H1 (cell line): ENCODE measurements around the gene RIN1. TPM values are rescaled to one million over a fixed set of nuclear protein-coding genes. Genes with fewer than 3 reads are reported as not detected.

Experiments used
- CTCF ChIA-PET: fragments of 300-600 bp; sonication (Branson Sonifier 250); formaldehyde crosslinking; loops from one replicate; lab custom pipeline; 2021; ENCODE audit not compliant: partially characterized antibody; lab: Charles Lee
- POLR2A ChIA-PET: fragments of 300-600 bp; sonication (Branson Sonifier 250); formaldehyde crosslinking; loops from one replicate; lab custom pipeline; 2021; ENCODE audit warnings: inconsistent platforms; ENCODE audit not compliant: partially characterized antibody; lab: Charles Lee
- DNase-seq, 2 experiments: peaks; one replicate each; pipeline versions ENCODE4 v3.0.0 to v3.0.0-alpha.2; 2010 to 2022; ENCODE audit warnings: low spot score in 2 of 2, low read depth in 1 of 2, mixed read lengths in 1 of 2
- FAIRE-seq: peaks from 2 replicates; lab custom pipeline; 2011; peaks lifted over from hg19 to GRCh38; lab: Jason Lieb, UNC
- H2AFZ ChIP-seq: 2 replicates; pipeline ENCODE4 v1.8.1; 2012; ENCODE audit warnings: low read length, inconsistent platforms
- H2AK5ac ChIP-seq: 2 replicates; pipeline ENCODE4 v1.6.1; 2013; ENCODE audit warnings: low read depth, low read length
- H2BK120ac ChIP-seq: replicated peaks from 2 replicates; pipeline ENCODE3; 2013; ENCODE audit warnings: low read depth, low read length, inconsistent platforms
- H2BK12ac ChIP-seq: 2 replicates; pipeline ENCODE4 v1.6.1; 2013; ENCODE audit warnings: low read depth, low read length
- H2BK15ac ChIP-seq: 2 replicates; pipeline ENCODE4 v1.6.1; 2013; ENCODE audit warnings: low read length
- H2BK20ac ChIP-seq: 2 replicates; pipeline ENCODE4 v1.6.1; 2013; ENCODE audit warnings: low read length
- H2BK5ac ChIP-seq: 2 replicates; pipeline ENCODE4 v1.6.1; 2013; ENCODE audit warnings: low read depth, low read length
- H3K14ac ChIP-seq: 2 replicates; pipeline ENCODE4 v1.6.1; 2013; ENCODE audit warnings: inconsistent platforms; ENCODE audit not compliant: insufficient read length
- H3K18ac ChIP-seq: 2 replicates; pipeline ENCODE4 v1.6.1; 2013; ENCODE audit warnings: low read length; ENCODE audit errors: extremely low read depth
- H3K23ac ChIP-seq: 2 replicates; pipeline ENCODE4 v1.6.1; 2013; ENCODE audit warnings: inconsistent platforms; ENCODE audit not compliant: insufficient read length
- H3K23me2 ChIP-seq: 2 replicates; pipeline ENCODE4 v1.6.1; 2013; ENCODE audit warnings: low read depth, low read length
- H3K27ac ChIP-seq: 2 replicates; pipeline ENCODE4 v1.6.1; 2011; ENCODE audit warnings: low read depth, low read length, inconsistent platforms
- H3K27me3 ChIP-seq, 4 experiments: replicated peaks in 1 of 4; 1 replicate in 1 of 4; 2 replicates in 3 of 4; pipeline versions ENCODE4 v1.6.1 to v1.8.1; 2011 to 2013; ENCODE audit warnings: low read length in 3 of 4, mild to moderate bottlenecking in 3 of 4, inconsistent platforms in 2 of 4, mixed read lengths in 2 of 4, moderate library complexity in 1 of 4; ENCODE audit not compliant: control insufficient read depth in 3 of 4, insufficient read depth in 3 of 4; ENCODE audit errors: extremely low read depth in 1 of 4
- H3K36me3 ChIP-seq, 4 experiments: 2 replicates each; pipeline versions ENCODE4 v1.6.1 to v1.8.1; 2011 to 2013; ENCODE audit warnings: mild to moderate bottlenecking in 4 of 4, low read length in 3 of 4, moderate library complexity in 2 of 4, control low read depth in 1 of 4, inconsistent platforms in 1 of 4; ENCODE audit not compliant: insufficient read depth in 4 of 4, control insufficient read depth in 2 of 4
- H3K4ac ChIP-seq: replicated peaks from 2 replicates; pipeline ENCODE3; 2013; ENCODE audit warnings: low read length, low read depth, mixed read lengths, inconsistent platforms; ENCODE audit not compliant: insufficient read length
- H3K4me1 ChIP-seq, 4 experiments: replicated peaks in 1 of 4; 1 replicate in 1 of 4; 2 replicates in 3 of 4; pipeline versions ENCODE4 v1.6.1 to v1.8.1; 2011 to 2013; ENCODE audit warnings: low read length in 3 of 4, inconsistent platforms in 2 of 4, mixed read lengths in 1 of 4; ENCODE audit not compliant: insufficient read depth in 4 of 4, control insufficient read depth in 3 of 4
- H3K4me2 ChIP-seq, 2 experiments: 2 replicates each; pipeline versions ENCODE4 v1.6.1 to v1.8.1; 2011 to 2013; ENCODE audit warnings: low read depth in 2 of 2, low read length in 2 of 2, control low read depth in 1 of 2, inconsistent platforms in 1 of 2, mild to moderate bottlenecking in 1 of 2; ENCODE audit not compliant: insufficient read depth in 1 of 2
- H3K4me3 ChIP-seq, 4 experiments: fragments of 200-600, 300-600 bp in 1 of 4; sonication (generic), shearing (Covaris generic), sonication (Bioruptor Twin) in 1 of 4; 2 replicates each; pipeline versions ENCODE4 v1.5.1 to v1.8.1; 2011 to 2016; ENCODE audit warnings: low read length in 4 of 4, low read depth in 3 of 4, control low read depth in 2 of 4, inconsistent platforms in 2 of 4, mild to moderate bottlenecking in 2 of 4, mixed read lengths in 1 of 4, moderate library complexity in 1 of 4; ENCODE audit not compliant: insufficient read depth in 2 of 4; ENCODE audit errors: extremely low read depth in 1 of 4
- H3K56ac ChIP-seq: replicated peaks from 2 replicates; pipeline ENCODE3; 2013; ENCODE audit warnings: low read depth, mild to moderate bottlenecking, mixed read lengths, low read length, inconsistent platforms; ENCODE audit not compliant: insufficient read length
- H3K79me1 ChIP-seq: 2 replicates; pipeline ENCODE4 v1.6.1; 2013; ENCODE audit warnings: low read depth, low read length, control low read depth
- H3K79me2 ChIP-seq, 2 experiments: 2 replicates each; pipeline versions ENCODE4 v1.6.1 to v1.8.1; 2012 to 2013; ENCODE audit warnings: low read length in 2 of 2, mild to moderate bottlenecking in 2 of 2, inconsistent platforms in 1 of 2; ENCODE audit not compliant: insufficient read depth in 2 of 2, control insufficient read depth in 1 of 2
- H3K9ac ChIP-seq, 4 experiments: replicated peaks in 1 of 4; 1 replicate in 1 of 4; 2 replicates in 3 of 4; pipeline versions ENCODE4 v1.6.1 to v1.8.1; 2011 to 2013; ENCODE audit warnings: low read depth in 3 of 4, low read length in 3 of 4, control low read depth in 2 of 4, mild to moderate bottlenecking in 2 of 4, moderate library complexity in 2 of 4, inconsistent platforms in 1 of 4; ENCODE audit errors: extremely low read depth in 1 of 4
- H3K9me3 ChIP-seq, 2 experiments: 2 replicates each; pipeline versions ENCODE4 v1.6.1 to v1.8.1; 2012 to 2013; ENCODE audit warnings: mild to moderate bottlenecking in 2 of 2, moderate library complexity in 2 of 2, control low read depth in 1 of 2, inconsistent platforms in 1 of 2, low read depth in 1 of 2, low read length in 1 of 2, mixed read lengths in 1 of 2; ENCODE audit not compliant: insufficient read depth in 2 of 2
- H4K20me1 ChIP-seq, 2 experiments: replicated peaks in 1 of 2; 2 replicates each; pipeline versions ENCODE3 to v1.8.1; 2011 to 2013; ENCODE audit warnings: inconsistent platforms in 2 of 2, low read length in 2 of 2, mild to moderate bottlenecking in 1 of 2; ENCODE audit not compliant: insufficient read depth in 2 of 2, control insufficient read depth in 1 of 2
- H4K5ac ChIP-seq: 2 replicates; pipeline ENCODE4 v1.6.1; 2013; ENCODE audit warnings: low read length, low read depth, mixed read lengths, inconsistent platforms; ENCODE audit not compliant: insufficient read length
- H4K8ac ChIP-seq: 2 replicates; pipeline ENCODE4 v1.8.0; 2013; ENCODE audit warnings: mild to moderate bottlenecking, moderate library complexity, low read length, inconsistent platforms; ENCODE audit not compliant: insufficient read depth; ENCODE audit errors: extremely low read depth
- H4K91ac ChIP-seq: replicated peaks from 2 replicates; pipeline ENCODE3; 2013; ENCODE audit warnings: low read length, mixed read lengths, inconsistent platforms; ENCODE audit not compliant: insufficient read length
- BRCA1 ChIP-seq: IDR thresholded peaks from 2 replicates; pipeline ENCODE4 v1.6.1; 2012; ENCODE audit warnings: low read depth, low read length, improper control_type of control experiment
- EZH2 ChIP-seq: fragments of 200-600 bp; sonication (generic); IDR thresholded peaks from 2 replicates; pipeline ENCODE4 v1.7.1; 2012; ENCODE audit warnings: low read depth, mild to moderate bottlenecking, moderate library complexity, low read length, inconsistent platforms; ENCODE audit not compliant: severe bottlenecking
- FOSL1 ChIP-seq: IDR thresholded peaks from 2 replicates; pipeline ENCODE4 v1.6.1; 2011; ENCODE audit warnings: mild to moderate bottlenecking, low read depth, low read length, moderate library complexity; ENCODE audit not compliant: insufficient read depth
- PHF8 ChIP-seq: fragments of 200-600 bp; sonication (generic); conservative IDR thresholded peaks from 2 replicates; pipeline ENCODE4 v1.7.1; 2012; ENCODE audit warnings: low read depth, mild to moderate bottlenecking, inconsistent platforms, low read length, moderate library complexity
- RBBP5 ChIP-seq: IDR thresholded peaks from 2 replicates; pipeline ENCODE4 v1.7.1; 2012; ENCODE audit warnings: low read depth, mild to moderate bottlenecking, inconsistent platforms, low read length, moderate library complexity, borderline replicate concordance
- RFX5 ChIP-seq: IDR thresholded peaks from 2 replicates; pipeline ENCODE4 v1.6.1; 2011; ENCODE audit warnings: low read depth, low read length, improper control_type of control experiment, borderline replicate concordance
- SP2 ChIP-seq: IDR thresholded peaks from 2 replicates; pipeline ENCODE4 v1.6.1; 2012; ENCODE audit warnings: mild to moderate bottlenecking, low read length, inconsistent platforms
- TEAD4 ChIP-seq: IDR thresholded peaks from 2 replicates; pipeline ENCODE4 v1.6.1; 2012; ENCODE audit warnings: low read depth, low read length, inconsistent platforms, mixed read lengths
- WGBS, 2 experiments: shearing (Covaris generic) in 1 of 2; methylation state at CpG; one replicate each; pipeline versions ENCODE4 v1.1.6 to v1.1.7; 2013 to 2015; ENCODE audit warnings: low lambda C conversion rate in 2 of 2, mixed read lengths in 2 of 2, inconsistent platforms in 1 of 2, low coverage in 1 of 2, missing lambda C conversion rate in 1 of 2; ENCODE audit not compliant: insufficient replicate concordance in 2 of 2, insufficient coverage in 1 of 2, insufficient read length in 1 of 2; ENCODE audit errors: extremely low coverage in 1 of 2, missing lambda C conversion rate in 1 of 2; 5-methylcytosine and 5-hydroxymethylcytosine counted together
- polyA plus RNA-seq, 7 experiments: library from polyadenylated mRNA; depleted of rRNA in 3 of 7; stranded (reverse) in 5 of 7; unstranded in 2 of 7; fragments of >200 nt in 5 of 7; fragments of 200-250 nt in 2 of 7; gene quantifications; 1 replicate in 5 of 7; 2 replicates in 1 of 7; 4 replicates in 1 of 7; pipeline versions ENCODE4 v1.2.1 to v1.2.3, GENCODE V29; 2011 to 2013; ENCODE audit warnings: missing spikeins in 2 of 7, mixed read lengths in 2 of 7
- total RNA-seq: library from RNA; stranded (reverse); fragmentation: NEBNext Ultra II Directional; extraction: Animal tissue kit (Norgen Biotek cat#: 25700); gene quantifications from 2 replicates; pipeline ENCODE4 v1.2.1, GENCODE V29; 2021
- TF ChIP-seq, protein P1 (sequence below): IDR thresholded peaks from 2 replicates; pipeline ENCODE4 v1.6.1; 2012; ENCODE audit warnings: inconsistent platforms
- TF ChIP-seq, protein P2 (sequence below), 3 experiments: IDR thresholded peaks; 1 replicate in 2 of 3; 2 replicates in 1 of 3; pipeline versions ENCODE4 v1.5.1 to v1.6.1; 2011; ENCODE audit warnings: low read length in 3 of 3, mild to moderate bottlenecking in 3 of 3, inconsistent platforms in 2 of 3, low read depth in 1 of 3, moderate library complexity in 1 of 3; ENCODE audit not compliant: insufficient read depth in 1 of 3; ENCODE audit errors: control extremely low read depth in 1 of 3

Gene RIN1
- total and polyA plus RNA-seq, 2 of the 8 experiments (the other 6 are each of a cell fraction or from before 2014, with no cell fraction given) = 2.5 to 5.4 TPM

DNA sequence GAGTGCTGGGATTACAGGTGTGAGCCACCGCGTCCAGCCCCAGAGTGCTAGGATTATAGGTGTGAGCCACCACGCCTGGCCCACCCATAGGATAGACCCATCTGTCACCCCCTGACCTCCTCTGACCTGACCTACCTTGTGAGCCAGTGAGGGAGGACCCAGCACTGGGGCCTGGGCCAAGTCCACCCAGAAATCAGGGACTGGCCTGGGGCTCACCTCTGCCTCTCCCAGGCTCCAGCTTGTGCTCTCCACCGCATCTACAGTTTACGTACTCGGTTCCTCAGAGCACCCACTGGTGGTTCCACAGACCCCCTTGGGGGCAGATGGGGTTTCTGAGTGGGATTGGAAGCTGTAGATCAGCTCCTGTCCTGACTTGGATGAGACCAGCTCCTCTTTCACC, 28.9 kb upstream of the RIN1 start:
- Histone ChIP-seq H3K56ac (no peak overlapping the region), H3K9ac (no peak overlapping the region), H3K79me2 (peaks cover 0 to 10% of the 10 kb centered on the region in 2 experiments; a peak in 2 of 4 replicates), H3K4me3 (no peak overlapping the region), H3K23me2 (peaks cover 3% of the 10 kb centered on the region; the same call in 1 of the 2 replicates), H2BK5ac (no peak overlapping the region), H2BK20ac (no peak overlapping the region), H4K91ac (no peak overlapping the region), H2BK120ac (no peak overlapping the region), H3K79me1 (peaks cover 9% of the 10 kb centered on the region; the same call in 1 of the 2 replicates), H4K8ac (no peak overlapping the region), H3K18ac (no peak overlapping the region), H2AK5ac (no peak overlapping the region), H3K9me3 (no peaks in the 10 kb centered on the region), H3K27ac (no peak overlapping the region), H3K27me3 (no peaks in the 10 kb centered on the region), H3K36me3 (peaks cover 26 to 64% (median 61%) of the 10 kb centered on the region in 4 experiments), H3K4ac (no peak overlapping the region), H2BK15ac (no peak overlapping the region), H3K14ac (no peak overlapping the region), H3K23ac (no peak overlapping the region), H2AFZ (no peak overlapping the region), H3K4me2 (no peak overlapping the region), H4K20me1 (peaks cover 11 to 42% of the 10 kb centered on the region in 2 experiments), H4K5ac (no peak overlapping the region), H2BK12ac (no peak overlapping the region), H3K4me1 (peaks cover 0 to 6% (median 6%) of the 10 kb centered on the region in 4 experiments; a peak in 6 of 7 replicates)
- WGBS, 2 experiments = 89% methylated on average over 6 of the region's 6 CpGs; no CpG with 5 or more reads in 1 of the 2 experiments
- TF ChIP-seq, protein P1, sequence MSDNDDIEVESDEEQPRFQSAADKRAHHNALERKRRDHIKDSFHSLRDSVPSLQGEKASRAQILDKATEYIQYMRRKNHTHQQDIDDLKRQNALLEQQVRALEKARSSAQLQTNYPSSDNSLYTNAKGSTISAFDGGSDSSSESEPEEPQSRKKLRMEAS = no peak
- TF ChIP-seq FOSL1 (no peak), RBBP5 (no peak), PHF8 (no peak), SP2 (no peak), BRCA1 (no peak), RFX5 (no peak), TEAD4 (no peak), EZH2 (no peak)
- TF ChIP-seq, protein P2, sequence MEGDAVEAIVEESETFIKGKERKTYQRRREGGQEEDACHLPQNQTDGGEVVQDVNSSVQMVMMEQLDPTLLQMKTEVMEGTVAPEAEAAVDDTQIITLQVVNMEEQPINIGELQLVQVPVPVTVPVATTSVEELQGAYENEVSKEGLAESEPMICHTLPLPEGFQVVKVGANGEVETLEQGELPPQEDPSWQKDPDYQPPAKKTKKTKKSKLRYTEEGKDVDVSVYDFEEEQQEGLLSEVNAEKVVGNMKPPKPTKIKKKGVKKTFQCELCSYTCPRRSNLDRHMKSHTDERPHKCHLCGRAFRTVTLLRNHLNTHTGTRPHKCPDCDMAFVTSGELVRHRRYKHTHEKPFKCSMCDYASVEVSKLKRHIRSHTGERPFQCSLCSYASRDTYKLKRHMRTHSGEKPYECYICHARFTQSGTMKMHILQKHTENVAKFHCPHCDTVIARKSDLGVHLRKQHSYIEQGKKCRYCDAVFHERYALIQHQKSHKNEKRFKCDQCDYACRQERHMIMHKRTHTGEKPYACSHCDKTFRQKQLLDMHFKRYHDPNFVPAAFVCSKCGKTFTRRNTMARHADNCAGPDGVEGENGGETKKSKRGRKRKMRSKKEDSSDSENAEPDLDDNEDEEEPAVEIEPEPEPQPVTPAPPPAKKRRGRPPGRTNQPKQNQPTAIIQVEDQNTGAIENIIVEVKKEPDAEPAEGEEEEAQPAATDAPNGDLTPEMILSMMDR (IDR thresholded peaks at IDR 0.05; ENCODE audit: control extremely low read depth in 1 of 3, insufficient read depth in 1 of 3, low read depth in 1 of 3, low read length in 3 of 3) = no peak
- FAIRE-seq (no peak), DNase-seq (no peak)
- POLR2A ChIA-PET = interaction anchor here (0.6 to 28.7 kb wide), 4 partner anchors 3 to 72 kb away, joined by 3 to 487 read pairs (median 248); partner anchors contain the start of genes B4GAT1, BRMS1 and SLC29A2
- CTCF ChIA-PET = interaction anchor here (0.9 to 4.4 kb wide), 10 partner anchors 8 to 378 kb away, joined by 3 to 39 read pairs (median 3); partner anchors contain the start of genes B4GAT1, BRMS1 and MRPL11
